Uterus (tissue), 2 donors: ENCODE data around the gene ARMC10.

Experiments used
- POLR2A ChIP-seq, 2 donors: fragments of 450-650 bp; IDR thresholded peaks; one replicate each; pipeline ENCODE4 v1.6.1; 2016; ENCODE audit warnings: antibody characterized with exemption in 2 of 2, mild to moderate bottlenecking in 1 of 2, moderate library complexity in 1 of 2
- TF ChIP-seq, protein P1 (sequence below), 4 experiments: fragments of 200-600 bp in 2 of 4; fragments of 450-650 bp in 2 of 4; sonication (generic) in 2 of 4; IDR thresholded peaks; one replicate each; pipeline ENCODE4 v1.5.1; 2016 to 2019; ENCODE audit warnings: antibody characterized with exemption in 4 of 4, mild to moderate bottlenecking in 2 of 4, moderate library complexity in 1 of 4

DNA sequence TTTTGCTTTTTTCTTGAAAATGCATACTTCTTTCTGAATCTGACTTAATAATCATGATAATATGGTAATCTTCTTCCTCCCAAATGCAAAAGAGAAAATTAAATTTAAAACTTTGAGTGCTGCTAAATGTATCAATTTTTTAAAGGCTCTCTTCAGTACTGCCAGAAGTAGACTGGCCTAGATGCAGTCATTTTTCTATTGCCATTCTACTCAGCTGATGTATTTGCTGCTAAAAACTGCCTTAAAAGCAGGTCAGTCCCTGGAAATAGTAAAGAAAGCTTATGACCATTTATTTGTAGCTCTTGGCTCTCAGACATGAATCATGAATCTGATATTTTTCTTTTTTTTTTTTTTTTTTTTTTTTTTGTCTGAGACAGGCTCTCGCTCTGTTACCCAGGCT is 45.4 kb downstream of the ARMC10 start:
- TF ChIP-seq, protein P1, sequence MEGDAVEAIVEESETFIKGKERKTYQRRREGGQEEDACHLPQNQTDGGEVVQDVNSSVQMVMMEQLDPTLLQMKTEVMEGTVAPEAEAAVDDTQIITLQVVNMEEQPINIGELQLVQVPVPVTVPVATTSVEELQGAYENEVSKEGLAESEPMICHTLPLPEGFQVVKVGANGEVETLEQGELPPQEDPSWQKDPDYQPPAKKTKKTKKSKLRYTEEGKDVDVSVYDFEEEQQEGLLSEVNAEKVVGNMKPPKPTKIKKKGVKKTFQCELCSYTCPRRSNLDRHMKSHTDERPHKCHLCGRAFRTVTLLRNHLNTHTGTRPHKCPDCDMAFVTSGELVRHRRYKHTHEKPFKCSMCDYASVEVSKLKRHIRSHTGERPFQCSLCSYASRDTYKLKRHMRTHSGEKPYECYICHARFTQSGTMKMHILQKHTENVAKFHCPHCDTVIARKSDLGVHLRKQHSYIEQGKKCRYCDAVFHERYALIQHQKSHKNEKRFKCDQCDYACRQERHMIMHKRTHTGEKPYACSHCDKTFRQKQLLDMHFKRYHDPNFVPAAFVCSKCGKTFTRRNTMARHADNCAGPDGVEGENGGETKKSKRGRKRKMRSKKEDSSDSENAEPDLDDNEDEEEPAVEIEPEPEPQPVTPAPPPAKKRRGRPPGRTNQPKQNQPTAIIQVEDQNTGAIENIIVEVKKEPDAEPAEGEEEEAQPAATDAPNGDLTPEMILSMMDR (IDR thresholded peaks at IDR 0.05), result no peak
- no peak for TF ChIP-seq POLR2A (IDR thresholded peaks at IDR 0.05)
